K562 (cell line): ENCODE data around the gene OR51B5. TPM values are rescaled to one million over a fixed set of nuclear protein-coding genes. Genes with fewer than 3 reads are reported as not detected.
A peak's percentile ranks its signal among the peaks of the same experiment; 100 is the strongest.

ENCODE experiments used
- HLTF ChIP-seq: fragments of 450-650 bp; IDR thresholded peaks from 2 replicates; pipeline ENCODE4 v1.6.1; 2016
- ILK ChIP-seq: fragments of 450-650 bp; IDR thresholded peaks from 2 replicates; pipeline ENCODE4 v1.6.1; 2016; ENCODE audit warnings: missing genetic modification characterization, low read depth, mild to moderate bottlenecking, missing compliant biosample characterization, moderate library complexity, borderline replicate concordance
- MAFK ChIP-seq: IDR thresholded peaks from 2 replicates; pipeline ENCODE4 v1.6.1; 2011; ENCODE audit warnings: low read length, improper control_type of control experiment
- MECOM ChIP-seq: fragments of 250-450 bp; sonication (Bioruptor Pico); IDR thresholded peaks from 2 replicates; pipeline ENCODE4 v1.8.0; 2022; ENCODE audit warnings: inconsistent platforms
- MGA ChIP-seq: fragments of 450-650 bp; IDR thresholded peaks from 2 replicates; pipeline ENCODE4 v1.6.1; 2016; ENCODE audit warnings: mild to moderate bottlenecking, moderate library complexity
- NFXL1 ChIP-seq: fragments of 450-650 bp; formaldehyde crosslinking; IDR thresholded peaks from 2 replicates; pipeline ENCODE4 v1.4.0; 2021; ENCODE audit warnings: mild to moderate bottlenecking
- RFX5 ChIP-seq: IDR thresholded peaks from 2 replicates; pipeline ENCODE4 v1.6.1; 2011; ENCODE audit warnings: low read depth, mild to moderate bottlenecking, improper control_type of control experiment, low read length
- ZFX ChIP-seq: sonication (generic); formaldehyde crosslinking; IDR thresholded peaks from 2 replicates; pipeline ENCODE4 v1.8.0; 2022; ENCODE audit warnings: mild to moderate bottlenecking, missing genetic modification reagents, moderate library complexity
- ZNF41 ChIP-seq: fragments of 250-450 bp; sonication (Bioruptor Pico); conservative IDR thresholded peaks from 2 replicates; pipeline ENCODE4 v1.4.0; 2020; ENCODE audit warnings: mild to moderate bottlenecking
- polyA plus RNA-seq, 8 experiments: library from polyadenylated mRNA; depleted of rRNA in 4 of 8; stranded (reverse) in 5 of 8; unstranded in 3 of 8; fragments of >200 nt; fragmentation: Nextera tagmentation in 2 of 8; fragmentation: Illumina TruSeq in 1 of 8; extraction: Ambion mirVana in 2 of 8; extraction: Trizol in 1 of 8; gene quantifications; 2 replicates each; pipeline versions ENCODE4 v1.2.1 to v1.2.3, GENCODE V29; 2011 to 2014; ENCODE audit warnings: inconsistent platforms in 1 of 8, missing spikeins in 1 of 8
- total RNA-seq, 7 experiments: library from RNA; depleted of rRNA in 6 of 7; stranded (reverse); fragments of >200 nt in 6 of 7; fragmentation: Illumina TruSeq in 2 of 7; extraction: Trizol in 2 of 7; gene quantifications; 2 replicates each; pipeline versions ENCODE4 v1.2.1 to v1.2.3, GENCODE V29; 2011 to 2021; ENCODE audit warnings: low replicate concordance in 1 of 7
- TF ChIP-seq, protein P1 (sequence below): fragments of 450-650 bp; formaldehyde crosslinking; IDR thresholded peaks from 2 replicates; pipeline ENCODE4 v1.4.0; 2020; ENCODE audit warnings: mild to moderate bottlenecking, moderate library complexity
- TF ChIP-seq, protein P2 (sequence below), 2 experiments: fragments of 250-450 bp in 1 of 2; fragments of 450-650 bp in 1 of 2; sonication (Bioruptor Pico) in 1 of 2; IDR thresholded peaks; 2 replicates each; pipeline versions ENCODE4 v1.6.1 to v1.8.0; 2016 to 2021; ENCODE audit warnings: mild to moderate bottlenecking in 2 of 2, moderate library complexity in 2 of 2, missing compliant biosample characterization in 1 of 2, missing genetic modification characterization in 1 of 2
- TF ChIP-seq, protein P3 (sequence below), 2 experiments: fragments of 450-650 bp; conservative IDR thresholded peaks; 2 replicates each; pipeline ENCODE4 v1.6.1; 2017; ENCODE audit warnings: mild to moderate bottlenecking in 2 of 2, moderate library complexity in 2 of 2

Gene OR51B5
- total and polyA plus RNA-seq, 9 of the 15 experiments (the other 6 are each of a cell fraction or from before 2014, with no cell fraction given) = 81.2 to 176 (median 113) TPM

DNA sequence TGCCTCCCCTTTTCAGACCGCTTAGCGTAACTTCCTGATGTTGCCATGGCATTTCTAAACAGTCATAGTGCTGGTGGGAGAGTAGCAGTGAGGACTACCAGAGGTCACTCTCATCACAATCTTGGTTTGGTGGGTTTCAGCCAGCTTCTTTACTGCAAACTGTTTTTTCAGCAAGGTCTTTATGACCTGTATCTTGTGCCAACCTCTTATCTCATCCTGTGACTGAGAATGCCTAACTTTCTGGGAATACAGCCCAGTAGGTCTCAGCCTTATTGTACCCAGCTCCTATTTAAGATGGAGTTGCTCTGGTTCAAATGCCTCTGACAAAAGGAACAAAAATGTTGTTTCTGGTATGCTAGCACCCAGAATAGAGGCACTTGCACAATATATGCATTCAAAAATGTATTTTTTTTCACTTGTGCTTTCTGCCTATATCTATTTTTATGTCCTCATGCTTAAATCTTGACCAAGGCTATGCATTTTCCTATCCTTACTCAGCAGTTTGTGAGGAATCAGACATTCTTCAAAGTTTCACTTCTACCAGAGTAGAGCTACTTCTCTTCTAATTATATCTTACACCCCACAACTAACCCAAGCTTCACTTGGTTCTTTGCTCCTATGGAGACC lies 24.2 kb upstream of the OR51B5 start (continued):
- TF ChIP-seq MGA (no peak), MAFK (peak; percentile 14; the same call in 1 of the 2 replicates), NFXL1 (CRISPR knock-in tag) (0 out of 2 replicates have a peak, but pooled peaks have one; percentile 23), ZNF41 (CRISPR knock-in tag) (0 out of 2 replicates have a peak, but pooled peaks have one; percentile 64), MECOM (CRISPR knock-in tag) (peak; percentile 60; the same call in 1 of the 2 replicates), ILK (tag) (no peak), ZFX (CRISPR knock-in tag) (no peak), RFX5 (no peak), HLTF (no peak)
- TF ChIP-seq, protein P1, sequence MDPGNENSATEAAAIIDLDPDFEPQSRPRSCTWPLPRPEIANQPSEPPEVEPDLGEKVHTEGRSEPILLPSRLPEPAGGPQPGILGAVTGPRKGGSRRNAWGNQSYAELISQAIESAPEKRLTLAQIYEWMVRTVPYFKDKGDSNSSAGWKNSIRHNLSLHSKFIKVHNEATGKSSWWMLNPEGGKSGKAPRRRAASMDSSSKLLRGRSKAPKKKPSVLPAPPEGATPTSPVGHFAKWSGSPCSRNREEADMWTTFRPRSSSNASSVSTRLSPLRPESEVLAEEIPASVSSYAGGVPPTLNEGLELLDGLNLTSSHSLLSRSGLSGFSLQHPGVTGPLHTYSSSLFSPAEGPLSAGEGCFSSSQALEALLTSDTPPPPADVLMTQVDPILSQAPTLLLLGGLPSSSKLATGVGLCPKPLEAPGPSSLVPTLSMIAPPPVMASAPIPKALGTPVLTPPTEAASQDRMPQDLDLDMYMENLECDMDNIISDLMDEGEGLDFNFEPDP (CRISPR knock-in tag) = 0 out of 2 replicates have a peak, but pooled peaks have one; percentile 40
- TF ChIP-seq, protein P2, sequence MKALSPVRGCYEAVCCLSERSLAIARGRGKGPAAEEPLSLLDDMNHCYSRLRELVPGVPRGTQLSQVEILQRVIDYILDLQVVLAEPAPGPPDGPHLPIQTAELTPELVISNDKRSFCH (CRISPR knock-in tag; IDR thresholded peaks at IDR 0.05) = no peak
- TF ChIP-seq, protein P2 (tag; IDR thresholded peaks at IDR 0.05) = peak; percentile 46; the same call in 1 of the 2 replicates
- TF ChIP-seq, protein P3, sequence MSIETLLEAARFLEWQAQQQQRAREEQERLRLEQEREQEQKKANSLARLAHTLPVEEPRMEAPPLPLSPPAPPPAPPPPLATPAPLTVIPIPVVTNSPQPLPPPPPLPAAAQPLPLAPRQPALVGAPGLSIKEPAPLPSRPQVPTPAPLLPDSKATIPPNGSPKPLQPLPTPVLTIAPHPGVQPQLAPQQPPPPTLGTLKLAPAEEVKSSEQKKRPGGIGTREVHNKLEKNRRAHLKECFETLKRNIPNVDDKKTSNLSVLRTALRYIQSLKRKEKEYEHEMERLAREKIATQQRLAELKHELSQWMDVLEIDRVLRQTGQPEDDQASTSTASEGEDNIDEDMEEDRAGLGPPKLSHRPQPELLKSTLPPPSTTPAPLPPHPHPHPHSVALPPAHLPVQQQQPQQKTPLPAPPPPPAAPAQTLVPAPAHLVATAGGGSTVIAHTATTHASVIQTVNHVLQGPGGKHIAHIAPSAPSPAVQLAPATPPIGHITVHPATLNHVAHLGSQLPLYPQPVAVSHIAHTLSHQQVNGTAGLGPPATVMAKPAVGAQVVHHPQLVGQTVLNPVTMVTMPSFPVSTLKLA (conservative IDR thresholded peaks at IDR 0.05) = no peak
